ENCODE measurements around the gene R3HDM1. TPM values are rescaled to one million over a fixed set of nuclear protein-coding genes. Genes with fewer than 3 reads are reported as not detected.

Gene R3HDM1
- 5.4 and 12.4 TPM in 2 replicates for total RNA-seq
- 33.1 and 45.0 TPM in 2 replicates for polyA plus RNA-seq
- 23.3 and 24.5 TPM in 2 replicates for polyA plus RNA-seq (2012)
- polyA minus RNA-seq (ENCODE audit: low replicate concordance) = 35.7 and 38.3 TPM in 2 replicates

DNA sequence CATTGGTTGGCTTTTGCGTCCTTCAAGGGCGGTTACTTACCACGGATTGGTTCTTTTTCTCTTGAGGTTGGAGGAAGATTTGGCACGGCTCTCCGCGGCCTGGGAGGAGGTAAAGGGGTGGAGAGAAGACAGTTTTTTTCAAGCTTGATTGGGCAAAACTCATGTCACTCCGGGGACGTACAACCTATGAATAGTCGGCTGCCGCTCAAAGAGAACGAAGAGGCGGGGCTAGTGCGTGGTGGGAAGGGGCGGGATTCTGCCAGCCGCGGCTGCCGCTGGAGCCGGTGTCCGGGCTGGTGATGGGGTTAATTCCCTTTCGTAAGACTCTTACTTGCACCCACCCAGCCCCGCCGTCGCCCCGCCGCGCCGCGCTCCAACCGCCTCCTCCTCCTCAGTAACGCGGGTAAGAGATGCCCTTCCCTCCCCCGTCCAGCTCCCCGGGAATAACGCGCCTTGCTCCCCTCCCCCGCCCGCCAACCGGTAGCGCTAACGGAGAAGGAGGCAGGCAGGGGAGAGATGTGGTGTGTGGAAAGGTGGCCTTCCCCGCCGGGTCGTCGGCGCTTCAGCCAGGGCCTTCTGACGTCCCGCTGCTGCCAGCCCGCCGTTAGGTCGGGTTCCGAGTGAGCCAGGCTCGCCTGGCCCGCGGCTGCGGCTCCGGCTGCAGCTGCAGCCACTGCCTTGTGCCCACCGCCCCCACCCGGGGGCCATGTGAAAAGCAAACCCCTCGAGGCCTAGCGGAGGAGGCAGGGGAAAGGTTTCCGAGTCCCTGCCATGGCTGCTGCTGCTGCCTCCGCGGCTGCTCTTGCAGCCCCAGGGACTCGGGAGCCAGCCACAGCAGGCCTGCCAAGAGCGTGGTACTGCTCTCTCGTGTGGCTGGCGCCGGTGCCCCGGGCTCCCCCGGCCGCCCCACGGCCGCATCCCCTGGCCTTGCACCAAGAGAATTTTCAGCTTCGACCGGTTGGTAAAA lies at the start of gene R3HDM1:
TSS of gene R3HDM1 (plus strand) at position 254 of the 967 bp plus-strand sequence. CDS start 73,362 bp downstream, outside the sequence.
- Histone ChIP-seq H3K79me2 (ENCODE audit: control insufficient read depth, insufficient read depth, low read length) (peaks cover 32% of the 10 kb centered on the region), H3K4me3 (replicated peaks in 1 of 4; ENCODE audit: control extremely low read depth in 1 of 4, insufficient read depth in 1 of 4, low read depth in 3 of 4, low read length in 4 of 4) (peak within 1 kb of the TSS; percentile 76 to 98 (median 80)), H4K20me1 (ENCODE audit: control insufficient read depth, extremely low read depth, insufficient read depth, low read length) (no peaks in the 10 kb centered on the region), H3K4me1 (ENCODE audit: control insufficient read depth, extremely low read depth, insufficient read depth, low read length) (peaks cover 3% of the 10 kb centered on the region), H3K9ac (ENCODE audit: insufficient read depth, low read length) (peak within 1 kb of the TSS; percentile 78), H3K27ac (ENCODE audit: insufficient read depth, low read length) (peak within 1 kb of the TSS; percentile 96), H2AFZ (ENCODE audit: low read length) (peak within 1 kb of the TSS; percentile 92), H3K9me3 (ENCODE audit: control insufficient read depth, insufficient read depth, low read depth, low read length) (no peaks in the 10 kb centered on the region), H3K36me3 (ENCODE audit: control insufficient read depth, insufficient read depth, low read length) (no peaks in the 10 kb centered on the region), H3K27me3 (ENCODE audit: control insufficient read depth, insufficient read depth, low read length) (no peaks in the 10 kb centered on the region), H3K4me2 (ENCODE audit: extremely low read depth, insufficient read depth, low read length) (peak within 1 kb of the TSS; percentile 75)
- TF ChIP-seq, protein P1, sequence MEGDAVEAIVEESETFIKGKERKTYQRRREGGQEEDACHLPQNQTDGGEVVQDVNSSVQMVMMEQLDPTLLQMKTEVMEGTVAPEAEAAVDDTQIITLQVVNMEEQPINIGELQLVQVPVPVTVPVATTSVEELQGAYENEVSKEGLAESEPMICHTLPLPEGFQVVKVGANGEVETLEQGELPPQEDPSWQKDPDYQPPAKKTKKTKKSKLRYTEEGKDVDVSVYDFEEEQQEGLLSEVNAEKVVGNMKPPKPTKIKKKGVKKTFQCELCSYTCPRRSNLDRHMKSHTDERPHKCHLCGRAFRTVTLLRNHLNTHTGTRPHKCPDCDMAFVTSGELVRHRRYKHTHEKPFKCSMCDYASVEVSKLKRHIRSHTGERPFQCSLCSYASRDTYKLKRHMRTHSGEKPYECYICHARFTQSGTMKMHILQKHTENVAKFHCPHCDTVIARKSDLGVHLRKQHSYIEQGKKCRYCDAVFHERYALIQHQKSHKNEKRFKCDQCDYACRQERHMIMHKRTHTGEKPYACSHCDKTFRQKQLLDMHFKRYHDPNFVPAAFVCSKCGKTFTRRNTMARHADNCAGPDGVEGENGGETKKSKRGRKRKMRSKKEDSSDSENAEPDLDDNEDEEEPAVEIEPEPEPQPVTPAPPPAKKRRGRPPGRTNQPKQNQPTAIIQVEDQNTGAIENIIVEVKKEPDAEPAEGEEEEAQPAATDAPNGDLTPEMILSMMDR (conservative IDR thresholded peaks at IDR 0.05 in 1 of 2, IDR thresholded peaks at IDR 0.05 in 1 of 2; ENCODE audit: low read depth in 1 of 2, low read length in 2 of 2) = no peak
- TF ChIP-seq EZH2 (IDR thresholded peaks at IDR 0.05; ENCODE audit: low read length, missing control alignments) = no peak
- DNase-seq (ENCODE audit: low read depth in 2 of 2) = peak; percentile 100

DNA sequence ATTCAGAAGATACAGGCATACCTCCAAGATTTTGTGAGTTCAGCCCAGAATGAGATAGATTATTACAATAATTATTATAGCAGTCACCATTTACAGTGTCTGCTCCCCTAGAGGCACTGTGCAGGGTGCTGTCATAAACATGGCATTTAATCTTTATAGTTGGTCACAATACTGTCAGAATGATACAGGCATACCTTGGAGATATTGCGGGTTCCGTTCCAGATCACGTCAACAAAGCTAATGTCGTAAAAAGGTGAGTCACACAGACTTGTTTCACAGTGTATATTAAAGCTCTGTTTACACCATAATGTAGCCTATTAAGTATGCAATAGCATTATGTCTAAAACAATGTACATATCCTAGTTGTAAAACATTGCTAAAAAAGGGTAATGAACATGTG lies 45.8 kb upstream of the R3HDM1 start:
- Histone ChIP-seq H4K20me1 (ENCODE audit: control insufficient read depth, extremely low read depth, insufficient read depth, low read length) (no peaks in the 10 kb centered on the region), H3K27ac (ENCODE audit: insufficient read depth, low read length) (no peak overlapping the region), H3K4me1 (ENCODE audit: control insufficient read depth, extremely low read depth, insufficient read depth, low read length) (no peaks in the 10 kb centered on the region), H3K79me2 (ENCODE audit: control insufficient read depth, insufficient read depth, low read length) (no peaks in the 10 kb centered on the region), H3K9me3 (ENCODE audit: control insufficient read depth, insufficient read depth, low read depth, low read length) (no peaks in the 10 kb centered on the region), H3K27me3 (ENCODE audit: control insufficient read depth, insufficient read depth, low read length) (no peaks in the 10 kb centered on the region), H3K36me3 (ENCODE audit: control insufficient read depth, insufficient read depth, low read length) (no peaks in the 10 kb centered on the region), H2AFZ (ENCODE audit: low read length) (no peak overlapping the region), H3K4me2 (ENCODE audit: extremely low read depth, insufficient read depth, low read length) (no peak overlapping the region), H3K4me3 (replicated peaks in 1 of 4; ENCODE audit: control extremely low read depth in 1 of 4, insufficient read depth in 1 of 4, low read depth in 3 of 4, low read length in 4 of 4) (no peak overlapping the region), H3K9ac (ENCODE audit: insufficient read depth, low read length) (no peak overlapping the region)
- no peak for TF ChIP-seq EZH2 (IDR thresholded peaks at IDR 0.05; ENCODE audit: low read length, missing control alignments)
- TF ChIP-seq, protein P1 (conservative IDR thresholded peaks at IDR 0.05 in 1 of 2, IDR thresholded peaks at IDR 0.05 in 1 of 2; ENCODE audit: low read depth in 1 of 2, low read length in 2 of 2) = no peak
- DNase-seq (ENCODE audit: low read depth in 2 of 2) = no peak

DNA sequence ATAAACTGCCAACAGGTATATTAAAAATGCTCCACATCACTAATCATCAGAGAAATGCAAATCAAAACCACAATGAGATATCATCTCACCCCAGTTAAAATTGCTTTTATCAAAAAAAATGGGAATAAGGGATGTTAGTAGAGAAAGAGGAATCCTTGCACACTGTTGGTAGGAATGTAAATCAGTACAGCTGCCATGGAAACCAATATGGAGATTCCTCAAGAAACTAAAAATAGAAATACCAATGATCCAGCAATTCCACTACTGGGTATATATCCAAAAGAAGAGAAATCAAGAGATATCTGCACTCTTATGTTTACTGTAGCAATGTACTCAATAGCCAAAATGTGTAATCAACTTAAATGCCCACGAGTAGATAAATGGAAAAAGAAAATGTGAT lies 40.9 kb upstream of the R3HDM1 start:
- Histone ChIP-seq H3K36me3 (ENCODE audit: control insufficient read depth, insufficient read depth, low read length) (no peaks in the 10 kb centered on the region), H3K27me3 (ENCODE audit: control insufficient read depth, insufficient read depth, low read length) (no peaks in the 10 kb centered on the region), H3K9me3 (ENCODE audit: control insufficient read depth, insufficient read depth, low read depth, low read length) (no peaks in the 10 kb centered on the region), H2AFZ (ENCODE audit: low read length) (no peak overlapping the region), H3K9ac (ENCODE audit: insufficient read depth, low read length) (no peak overlapping the region), H3K4me1 (ENCODE audit: control insufficient read depth, extremely low read depth, insufficient read depth, low read length) (no peaks in the 10 kb centered on the region), H3K4me2 (ENCODE audit: extremely low read depth, insufficient read depth, low read length) (no peak overlapping the region), H3K4me3 (replicated peaks in 1 of 4; ENCODE audit: control extremely low read depth in 1 of 4, insufficient read depth in 1 of 4, low read depth in 3 of 4, low read length in 4 of 4) (no peak overlapping the region), H3K79me2 (ENCODE audit: control insufficient read depth, insufficient read depth, low read length) (no peaks in the 10 kb centered on the region), H3K27ac (ENCODE audit: insufficient read depth, low read length) (peak overlapping the region; percentile 5), H4K20me1 (ENCODE audit: control insufficient read depth, extremely low read depth, insufficient read depth, low read length) (no peaks in the 10 kb centered on the region)
- DNase-seq (ENCODE audit: low read depth in 2 of 2) = peak; percentile 9 to 67
- TF ChIP-seq, protein P1 (conservative IDR thresholded peaks at IDR 0.05 in 1 of 2, IDR thresholded peaks at IDR 0.05 in 1 of 2; ENCODE audit: low read depth in 1 of 2, low read length in 2 of 2) = no peak
- TF ChIP-seq EZH2 (IDR thresholded peaks at IDR 0.05; ENCODE audit: low read length, missing control alignments) = no peak
